ENCODE data around the gene NPIPB8.
"Not testable (repeated sequence)": the region's sequence is repeated elsewhere in the genome, so short reads cannot be mapped to it uniquely, and the experiment has no call there.

NPIPB8 gene

GRCh38 chr16:28637765-28638164, at the start of gene NPIPB8:
Gene NPIPB8 (plus strand): TSS chr16:28638065. CDS start chr16:28638361, 296 bp downstream.
- DNase-seq (ENCODE audit: low read depth): not testable (repeated sequence)

- DNase-seq (ENCODE audit: low read depth): no peak
Observed at GRCh38 chr16:28589069-28589468, 48.8 kb upstream of the NPIPB8 start.

GRCh38 chr16:28589930-28590329, 47.9 kb upstream of the NPIPB8 start:
- DNase-seq (ENCODE audit: low read depth): no peak

GRCh38 chr16:28590384-28591340, 47.2 kb upstream of the NPIPB8 start:
- no peak for DNase-seq (ENCODE audit: low read depth)

GRCh38 chr16:28591355-28591754, 46.5 kb upstream of the NPIPB8 start:
- no peak for DNase-seq (ENCODE audit: low read depth)

- DNase-seq (ENCODE audit: low read depth): no peak
Observed at GRCh38 chr16:28592511-28592910, 45.4 kb upstream of the NPIPB8 start.

GRCh38 chr16:28592979-28593553, 44.8 kb upstream of the NPIPB8 start:
- no peak for DNase-seq (ENCODE audit: low read depth)

- DNase-seq (ENCODE audit: low read depth): not testable (repeated sequence)
Observed at GRCh38 chr16:28595451-28595850, 42.4 kb upstream of the NPIPB8 start.

GRCh38 chr16:28596115-28596630, 41.7 kb upstream of the NPIPB8 start:
- DNase-seq (ENCODE audit: low read depth): no peak

GRCh38 chr16:28596840-28597691, 40.8 kb upstream of the NPIPB8 start, which contains the start of gene SULT1A2:
Gene SULT1A2 (minus strand): TSS chr16:28597050. CDS start chr16:28595930, 1,120 bp downstream.
- DNase-seq (ENCODE audit: low read depth): no peak

GRCh38 chr16:28597692-28598261, 40.1 kb upstream of the NPIPB8 start:
- DNase-seq (ENCODE audit: low read depth): no peak

- not testable (repeated sequence) for DNase-seq (ENCODE audit: low read depth)
Observed at GRCh38 chr16:28599377-28600285, 38.2 kb upstream of the NPIPB8 start.

GRCh38 chr16:28600965-28601364, 36.9 kb upstream of the NPIPB8 start:
- DNase-seq (ENCODE audit: low read depth): not testable (repeated sequence)

- not testable (repeated sequence) for DNase-seq (ENCODE audit: low read depth)
Observed at GRCh38 chr16:28601589-28601988, 36.3 kb upstream of the NPIPB8 start.

GRCh38 chr16:28602062-28602461, 35.8 kb upstream of the NPIPB8 start:
- DNase-seq (ENCODE audit: low read depth): not testable (repeated sequence)

- no peak for DNase-seq (ENCODE audit: low read depth)
Observed at GRCh38 chr16:28602529-28602928, 35.3 kb upstream of the NPIPB8 start.

- no peak for DNase-seq (ENCODE audit: low read depth)
Observed at GRCh38 chr16:28603381-28604185, 34.3 kb upstream of the NPIPB8 start.

GRCh38 chr16:28604186-28604565, 33.7 kb upstream of the NPIPB8 start:
- DNase-seq (ENCODE audit: low read depth): no peak

- DNase-seq (ENCODE audit: low read depth): no peak
Observed at GRCh38 chr16:28606291-28607115, 31.4 kb upstream of the NPIPB8 start.
